Gastroesophageal sphincter (tissue), 3 donors: ENCODE measurements around the gene STRA8.

Source experiments
- CTCF ChIP-seq, 4 experiments: fragments of 200-600 bp in 2 of 4; fragments of 450-650 bp in 2 of 4; sonication (generic) in 1 of 4; IDR thresholded peaks; one replicate each; pipeline ENCODE4 v1.5.1; 2017 to 2019; ENCODE audit warnings: antibody characterized with exemption in 4 of 4, mild to moderate bottlenecking in 2 of 4, moderate library complexity in 2 of 4
- POLR2A ChIP-seq, 2 donors: fragments of 450-650 bp; IDR thresholded peaks; one replicate each; pipeline ENCODE4 v1.6.1; 2017; ENCODE audit warnings: antibody characterized with exemption in 2 of 2, mild to moderate bottlenecking in 2 of 2, moderate library complexity in 1 of 2

GRCh38 chr7:135259702-135260101 is 26.1 kb downstream of the STRA8 start:
- TF ChIP-seq CTCF (IDR thresholded peaks at IDR 0.05) (no peak), POLR2A (IDR thresholded peaks at IDR 0.05) (no peak)
